ENCODE results near the gene CGREF1.

DNA sequence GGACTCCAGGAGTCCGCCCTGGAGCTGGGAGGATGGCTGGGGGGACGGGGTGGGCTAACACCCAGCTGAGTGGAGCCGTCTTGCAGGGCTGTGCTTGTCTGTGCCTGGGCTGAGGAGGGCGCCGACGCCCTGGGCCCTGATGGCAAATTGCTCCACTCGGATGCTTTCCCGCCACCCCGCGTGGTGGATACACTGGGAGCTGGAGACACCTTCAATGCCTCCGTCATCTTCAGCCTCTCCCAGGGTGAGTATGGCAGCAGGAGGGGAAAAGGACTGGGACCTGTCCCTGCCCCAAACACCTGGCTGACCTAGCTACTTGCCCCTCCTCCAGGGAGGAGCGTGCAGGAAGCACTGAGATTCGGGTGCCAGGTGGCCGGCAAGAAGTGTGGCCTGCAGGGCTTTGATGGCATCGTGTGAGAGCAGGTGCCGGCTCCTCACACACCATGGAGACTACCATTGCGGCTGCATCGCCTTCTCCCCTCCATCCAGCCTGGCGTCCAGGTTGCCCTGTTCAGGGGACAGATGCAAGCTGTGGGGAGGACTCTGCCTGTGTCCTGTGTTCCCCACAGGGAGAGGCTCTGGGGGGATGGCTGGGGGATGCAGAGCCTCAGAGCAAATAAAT lies 19.5 kb downstream of the CGREF1 start:
- TF ChIP-seq, protein P1, sequence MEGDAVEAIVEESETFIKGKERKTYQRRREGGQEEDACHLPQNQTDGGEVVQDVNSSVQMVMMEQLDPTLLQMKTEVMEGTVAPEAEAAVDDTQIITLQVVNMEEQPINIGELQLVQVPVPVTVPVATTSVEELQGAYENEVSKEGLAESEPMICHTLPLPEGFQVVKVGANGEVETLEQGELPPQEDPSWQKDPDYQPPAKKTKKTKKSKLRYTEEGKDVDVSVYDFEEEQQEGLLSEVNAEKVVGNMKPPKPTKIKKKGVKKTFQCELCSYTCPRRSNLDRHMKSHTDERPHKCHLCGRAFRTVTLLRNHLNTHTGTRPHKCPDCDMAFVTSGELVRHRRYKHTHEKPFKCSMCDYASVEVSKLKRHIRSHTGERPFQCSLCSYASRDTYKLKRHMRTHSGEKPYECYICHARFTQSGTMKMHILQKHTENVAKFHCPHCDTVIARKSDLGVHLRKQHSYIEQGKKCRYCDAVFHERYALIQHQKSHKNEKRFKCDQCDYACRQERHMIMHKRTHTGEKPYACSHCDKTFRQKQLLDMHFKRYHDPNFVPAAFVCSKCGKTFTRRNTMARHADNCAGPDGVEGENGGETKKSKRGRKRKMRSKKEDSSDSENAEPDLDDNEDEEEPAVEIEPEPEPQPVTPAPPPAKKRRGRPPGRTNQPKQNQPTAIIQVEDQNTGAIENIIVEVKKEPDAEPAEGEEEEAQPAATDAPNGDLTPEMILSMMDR (IDR thresholded peaks at IDR 0.05 in 2 of 3, conservative IDR thresholded peaks at IDR 0.05 in 1 of 3; ENCODE audit: borderline replicate concordance in 1 of 3, insufficient read depth in 1 of 3, low read depth in 2 of 3, low read length in 2 of 3): no peak
- TF ChIP-seq MAX (IDR thresholded peaks at IDR 0.05) (no peak), EZH2 (IDR thresholded peaks at IDR 0.05) (no peak), EZH2phosphoT487 (IDR thresholded peaks at IDR 0.05; ENCODE audit: borderline replicate concordance) (no peak), REST (IDR thresholded peaks at IDR 0.05; ENCODE audit: low read depth) (no peak), TCF7L2 (IDR thresholded peaks at IDR 0.05; ENCODE audit: borderline replicate concordance, extremely low read depth, insufficient read depth, insufficient read length) (no peak), CEBPB (IDR thresholded peaks at IDR 0.05; ENCODE audit: low read depth) (no peak), POLR2A (IDR thresholded peaks at IDR 0.05; ENCODE audit: borderline replicate concordance, extremely low read depth, insufficient read depth, insufficient read length) (no peak), ELF1 (IDR thresholded peaks at IDR 0.05; ENCODE audit: borderline replicate concordance, low read depth) (no peak)

Measured in HCT116 (cell line).